RWPE1 (cell line): ENCODE results near the gene CLDN20.

Experiments used
- CTCF ChIA-PET: fragments of 350-600 bp; sonication (Branson Sonifier 250); formaldehyde crosslinking; extraction: SDS; loops from one replicate; lab custom pipeline; 2021; lab: Yijun Ruan, JAX
- POLR2A ChIA-PET: fragments of 400-600 bp; formaldehyde crosslinking; extraction: SDS; loops from one replicate; lab custom pipeline; 2020; ENCODE audit warnings: antibody characterized with exemption; ENCODE audit not compliant: low non-redundant PET; lab: Yijun Ruan, JAX
- DNase-seq: peaks from one replicate; pipeline ENCODE4 v3.0.0; 2012; ENCODE audit warnings: low spot score
- H3K27ac ChIP-seq: fragments of 450-650 bp; 2 replicates; pipeline ENCODE4 v1.5.1; 2017
- CTCF ChIP-seq: fragments of 450-650 bp; conservative IDR thresholded peaks from 2 replicates; pipeline ENCODE4 v1.5.1; 2017; ENCODE audit warnings: low read depth, mild to moderate bottlenecking

CLDN20 gene

GRCh38 chr6:155276638-155277037 is 12.8 kb downstream of the CLDN20 start:
- no peak for TF ChIP-seq CTCF
- no peak for DNase-seq
- no peak overlapping the region for H3K27ac ChIP-seq
- POLR2A ChIA-PET = no interaction called here
- CTCF ChIA-PET = interaction anchor here (0.6 kb wide), 1 partner anchor 408 kb away, joined by 3 read pairs; no protein-coding TSS in a partner anchor

GRCh38 chr6:155278319-155279049 is 14.7 kb downstream of the CLDN20 start:
- no peak for DNase-seq
- no peak for TF ChIP-seq CTCF
- H3K27ac ChIP-seq = no peak overlapping the region
- ChIA-PET CTCF (interaction anchor here (0.6 kb wide), 1 partner anchor 1846 kb away, joined by 7 read pairs; no protein-coding TSS in a partner anchor), POLR2A (no interaction called here)

- no peak overlapping the region for H3K27ac ChIP-seq
Measured at GRCh38 chr6:155284775-155285174, 21.0 kb downstream of the CLDN20 start.

GRCh38 chr6:155287762-155288161 is 23.9 kb downstream of the CLDN20 start:
- ChIA-PET POLR2A (no interaction called here), CTCF (interaction anchor here (0.7 to 0.8 kb wide), 2 partner anchors 19 to 264 kb away, joined by 3 read pairs; no protein-coding TSS in a partner anchor)
- TF ChIP-seq CTCF = no peak
- H3K27ac ChIP-seq = no peak overlapping the region
- no peak for DNase-seq

More at GRCh38 chr6:155284775-155285174, 21.0 kb downstream of the CLDN20 start:
- no peak for TF ChIP-seq CTCF
- DNase-seq = no peak
- ChIA-PET POLR2A (no interaction called here), CTCF (interaction anchor here (0.6 kb wide), 1 partner anchor 15 kb away, joined by 3 read pairs; no protein-coding TSS in a partner anchor)

GRCh38 chr6:155290491-155290890 is 26.7 kb downstream of the CLDN20 start:
- no peak for DNase-seq
- H3K27ac ChIP-seq = no peak overlapping the region
- POLR2A ChIA-PET = no interaction called here
- TF ChIP-seq CTCF = no peak
- CTCF ChIA-PET = no interaction called here

GRCh38 chr6:155291291-155291690 is 27.5 kb downstream of the CLDN20 start:
- H3K27ac ChIP-seq = no peak overlapping the region
- CTCF ChIA-PET = no interaction called here
- POLR2A ChIA-PET = no interaction called here

More at GRCh38 chr6:155291291-155291690, 27.5 kb downstream of the CLDN20 start:
- no peak for DNase-seq
- TF ChIP-seq CTCF = no peak
